ENCODE data around the gene GLI1. TPM values are rescaled to one million over a fixed set of nuclear protein-coding genes. Genes with fewer than 3 reads are reported as not detected.

Gene GLI1
- total RNA-seq, 1 donor from 2014 or later = 1.4 TPM

DNA sequence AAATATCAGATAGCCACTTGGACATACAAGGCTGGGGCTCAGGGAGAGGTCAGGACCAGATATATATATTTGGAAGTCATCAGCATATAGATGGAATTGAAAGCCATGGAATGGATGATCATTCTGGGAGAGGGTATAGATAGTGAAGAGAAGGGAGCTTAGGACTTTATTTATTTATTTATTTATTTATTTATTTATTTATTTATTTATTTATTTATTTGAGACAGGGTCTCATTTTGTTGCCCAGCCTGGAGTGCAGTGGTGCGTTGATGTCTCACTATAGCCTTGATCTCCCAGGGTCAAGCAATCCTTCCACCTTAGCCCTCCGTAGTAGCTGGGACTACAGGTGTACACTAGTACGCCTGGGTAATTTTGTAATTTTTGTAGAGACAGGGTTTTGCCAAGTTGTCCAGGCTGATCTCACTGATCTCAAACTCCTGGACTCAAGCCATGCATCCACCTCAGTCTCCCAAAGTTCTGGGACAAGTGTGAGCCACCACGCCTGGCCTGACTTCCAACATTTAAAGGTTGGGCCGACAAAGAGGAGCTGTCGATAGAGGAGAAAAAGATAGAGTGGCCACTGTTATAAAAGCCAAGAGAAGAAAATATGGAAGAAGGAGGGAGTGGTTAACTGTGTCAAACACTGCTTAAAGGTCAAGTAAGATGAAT is 13.2 kb upstream of the GLI1 start:
- Histone ChIP-seq H3K27ac (no peak overlapping the region), H3K27me3 (no peaks in the 10 kb centered on the region), H3K9me3 (peaks cover 4% of the 10 kb centered on the region), H3K4me3 (no peak overlapping the region), H3K36me3 (no peaks in the 10 kb centered on the region), H3K4me1 (no peaks in the 10 kb centered on the region)
- TF ChIP-seq, protein P1, sequence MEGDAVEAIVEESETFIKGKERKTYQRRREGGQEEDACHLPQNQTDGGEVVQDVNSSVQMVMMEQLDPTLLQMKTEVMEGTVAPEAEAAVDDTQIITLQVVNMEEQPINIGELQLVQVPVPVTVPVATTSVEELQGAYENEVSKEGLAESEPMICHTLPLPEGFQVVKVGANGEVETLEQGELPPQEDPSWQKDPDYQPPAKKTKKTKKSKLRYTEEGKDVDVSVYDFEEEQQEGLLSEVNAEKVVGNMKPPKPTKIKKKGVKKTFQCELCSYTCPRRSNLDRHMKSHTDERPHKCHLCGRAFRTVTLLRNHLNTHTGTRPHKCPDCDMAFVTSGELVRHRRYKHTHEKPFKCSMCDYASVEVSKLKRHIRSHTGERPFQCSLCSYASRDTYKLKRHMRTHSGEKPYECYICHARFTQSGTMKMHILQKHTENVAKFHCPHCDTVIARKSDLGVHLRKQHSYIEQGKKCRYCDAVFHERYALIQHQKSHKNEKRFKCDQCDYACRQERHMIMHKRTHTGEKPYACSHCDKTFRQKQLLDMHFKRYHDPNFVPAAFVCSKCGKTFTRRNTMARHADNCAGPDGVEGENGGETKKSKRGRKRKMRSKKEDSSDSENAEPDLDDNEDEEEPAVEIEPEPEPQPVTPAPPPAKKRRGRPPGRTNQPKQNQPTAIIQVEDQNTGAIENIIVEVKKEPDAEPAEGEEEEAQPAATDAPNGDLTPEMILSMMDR (IDR thresholded peaks at IDR 0.05) = no peak
- DNase-seq (no peak), ATAC-seq (no peak)
- intact Hi-C loops (cut with DNase I) = no loop called here

DNA sequence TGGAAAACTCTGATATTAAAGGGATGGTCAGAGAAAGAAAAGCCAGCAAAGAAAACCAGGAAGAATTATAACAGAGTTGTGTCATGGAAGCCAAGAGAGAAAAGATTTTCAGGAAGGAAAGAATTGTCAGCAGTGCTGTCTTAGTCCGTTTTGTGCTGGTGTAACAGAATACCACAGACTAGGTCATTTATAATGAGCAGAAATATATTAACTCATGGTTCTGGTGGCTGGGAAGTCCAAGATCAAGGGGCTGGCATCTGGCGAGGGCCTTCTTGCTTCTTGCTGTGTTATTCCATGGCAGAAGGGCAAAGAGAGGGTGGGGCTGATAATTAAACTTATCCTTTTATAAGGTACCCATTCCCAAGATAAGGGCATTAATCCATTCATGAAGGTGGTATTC is 10.9 kb upstream of the GLI1 start:
- Histone ChIP-seq H3K27me3 (no peaks in the 10 kb centered on the region), H3K27ac (no peak overlapping the region), H3K9me3 (no peaks in the 10 kb centered on the region), H3K4me3 (no peak overlapping the region), H3K36me3 (no peaks in the 10 kb centered on the region), H3K4me1 (no peaks in the 10 kb centered on the region)
- no peak for DNase-seq
- TF ChIP-seq, protein P1 (IDR thresholded peaks at IDR 0.05) = no peak
- no peak for ATAC-seq
- intact Hi-C loops (cut with DNase I) = no loop called here

DNA sequence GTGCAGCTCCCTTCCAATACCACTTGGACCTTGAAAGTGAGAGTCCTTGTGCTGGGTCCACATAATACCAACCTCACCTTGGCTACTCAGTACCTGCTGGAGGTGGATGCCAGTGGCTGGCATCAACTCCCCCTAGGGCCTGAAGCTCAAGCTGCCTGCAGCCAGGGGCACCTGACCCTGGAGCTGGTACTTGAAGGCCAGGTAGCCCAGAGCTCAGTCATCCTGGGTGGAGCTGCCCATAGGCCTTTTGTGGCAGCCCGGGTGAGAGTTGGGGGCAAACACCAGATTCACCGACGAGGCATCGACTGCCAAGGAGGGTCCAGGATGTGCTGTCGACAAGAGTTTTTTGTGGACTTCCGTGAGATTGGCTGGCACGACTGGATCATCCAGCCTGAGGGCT is 10.2 kb upstream of the GLI1 start:
- ATAC-seq = no peak
- intact Hi-C loops (cut with DNase I) = no loop called here
- H3K4me3 ChIP-seq = no peak overlapping the region

DNA sequence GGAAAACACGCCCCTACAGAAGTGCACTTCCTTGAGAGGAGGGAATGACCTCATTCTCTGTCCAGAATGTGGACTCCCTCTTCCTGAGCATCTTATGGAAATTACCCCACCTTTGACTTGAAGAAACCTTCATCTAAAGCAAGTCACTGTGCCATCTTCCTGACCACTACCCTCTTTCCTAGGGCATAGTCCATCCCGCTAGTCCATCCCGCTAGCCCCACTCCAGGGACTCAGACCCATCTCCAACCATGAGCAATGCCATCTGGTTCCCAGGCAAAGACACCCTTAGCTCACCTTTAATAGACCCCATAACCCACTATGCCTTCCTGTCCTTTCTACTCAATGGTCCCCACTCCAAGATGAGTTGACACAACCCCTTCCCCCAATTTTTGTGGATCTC is 9.5 kb upstream of the GLI1 start:
- H3K9me3 ChIP-seq = no peaks in the 10 kb centered on the region
- H3K4me3 ChIP-seq = no peak overlapping the region
- H3K4me1 ChIP-seq = no peaks in the 10 kb centered on the region
- H3K27me3 ChIP-seq = no peaks in the 10 kb centered on the region
- H3K27ac ChIP-seq = no peak overlapping the region
- ATAC-seq (no peak), DNase-seq (no peak)
- intact Hi-C loops (cut with DNase I) = loop anchor here (5.0 to 10.0 kb wide), 2 partner anchors 143 to 185 kb away; no protein-coding TSS in a partner anchor
- TF ChIP-seq, protein P1 (IDR thresholded peaks at IDR 0.05) = no peak
- H3K36me3 ChIP-seq = no peaks in the 10 kb centered on the region

More for the DNA sequence above, 10.2 kb upstream of the GLI1 start:
- TF ChIP-seq, protein P1 (IDR thresholded peaks at IDR 0.05) = no peak
- DNase-seq = no peak
- Histone ChIP-seq H3K27me3 (no peaks in the 10 kb centered on the region), H3K36me3 (no peaks in the 10 kb centered on the region), H3K9me3 (no peaks in the 10 kb centered on the region), H3K27ac (no peak overlapping the region), H3K4me1 (no peaks in the 10 kb centered on the region)

DNA sequence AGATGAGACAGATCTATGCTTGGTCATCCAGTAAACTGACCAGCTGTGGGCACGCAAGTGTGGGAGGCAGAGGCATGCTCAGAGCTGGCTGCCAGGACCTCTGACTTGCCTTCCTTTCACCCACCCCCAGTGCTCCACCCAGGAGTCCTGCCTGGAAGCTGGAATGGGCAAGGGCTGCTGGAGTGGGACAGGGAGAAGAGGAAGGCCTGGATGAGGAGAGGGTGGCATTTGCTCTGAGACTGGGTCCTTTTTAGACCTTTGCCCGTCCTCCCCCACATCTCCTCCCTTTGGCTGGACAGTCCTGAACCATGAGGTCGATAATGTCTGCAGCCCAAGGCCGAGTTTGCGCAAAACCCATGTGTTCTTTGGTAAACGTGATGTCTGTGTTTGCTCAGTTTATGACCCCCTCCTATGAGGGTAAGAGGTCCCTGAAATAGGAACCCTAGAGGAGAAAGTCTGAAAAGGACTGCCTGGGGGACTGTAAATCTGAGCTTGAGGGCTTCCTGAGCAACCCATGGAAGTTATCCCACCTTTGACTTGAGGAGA is 8.3 kb upstream of the GLI1 start:
- Histone ChIP-seq H3K4me3 (no peak overlapping the region), H3K27ac (no peak overlapping the region), H3K36me3 (no peaks in the 10 kb centered on the region), H3K9me3 (no peaks in the 10 kb centered on the region), H3K4me1 (no peaks in the 10 kb centered on the region), H3K27me3 (no peaks in the 10 kb centered on the region)
- intact Hi-C loops (cut with DNase I) = loop anchor here (5.0 to 10.0 kb wide), 2 partner anchors 144 to 187 kb away; no protein-coding TSS in a partner anchor
- ATAC-seq = no peak
- TF ChIP-seq, protein P1 (IDR thresholded peaks at IDR 0.05) = no peak
- DNase-seq = no peak
